Gastroesophageal sphincter (tissue), 4 donors: ENCODE measurements around the gene CELF2. TPM values are rescaled to one million over a fixed set of nuclear protein-coding genes. Genes with fewer than 3 reads are reported as not detected.

ENCODE experiments used
- ATAC-seq: fragments of 150-250 bp; one replicate; pipeline ENCODE4 v1.9.1; 2016; ENCODE audit warnings: mild to moderate bottlenecking, moderate library complexity
- H3K27ac ChIP-seq, 4 donors: fragments of 200-600 bp; sonication (generic) in 3 of 4; 1 replicate in 3 of 4; 2 replicates in 1 of 4; pipeline ENCODE4 v1.5.1; 2016 to 2019
- H3K27me3 ChIP-seq: fragments of 200-600 bp; sonication (generic); one replicate; pipeline ENCODE4 v1.5.1; 2019
- H3K36me3 ChIP-seq, 2 donors: fragments of 200-600 bp; sonication (generic); one replicate each; pipeline ENCODE4 v1.5.1; 2019; ENCODE audit warnings: control low read depth in 1 of 2
- H3K4me1 ChIP-seq, 3 donors: fragments of 200-600 bp; sonication (generic); 1 replicate in 2 of 3; 2 replicates in 1 of 3; pipeline ENCODE4 v1.5.1; 2016 to 2019; ENCODE audit warnings: control low read depth in 2 of 3
- H3K4me3 ChIP-seq, 2 donors: fragments of 200-600 bp; sonication (generic); one replicate each; pipeline ENCODE4 v1.5.1; 2019; ENCODE audit warnings: mild to moderate bottlenecking in 1 of 2, moderate library complexity in 1 of 2
- H3K9me3 ChIP-seq, 3 donors: fragments of 200-600 bp; sonication (generic); one replicate each; pipeline ENCODE4 v1.5.1; 2017 to 2019; ENCODE audit warnings: control low read depth in 2 of 3
- CTCF ChIP-seq, 4 experiments: fragments of 200-600 bp in 2 of 4; fragments of 450-650 bp in 2 of 4; sonication (generic) in 1 of 4; IDR thresholded peaks; one replicate each; pipeline ENCODE4 v1.5.1; 2017 to 2019; ENCODE audit warnings: antibody characterized with exemption in 4 of 4, mild to moderate bottlenecking in 2 of 4, moderate library complexity in 2 of 4
- EP300 ChIP-seq: sonication (generic); formaldehyde crosslinking; IDR thresholded peaks from one replicate; pipeline ENCODE4 v1.6.1; 2017; ENCODE audit warnings: antibody characterized with exemption, mild to moderate bottlenecking
- POLR2A ChIP-seq, 2 donors: fragments of 450-650 bp; IDR thresholded peaks; one replicate each; pipeline ENCODE4 v1.6.1; 2017; ENCODE audit warnings: antibody characterized with exemption in 2 of 2, mild to moderate bottlenecking in 2 of 2, moderate library complexity in 1 of 2
- POLR2AphosphoS5 ChIP-seq: sonication (generic); formaldehyde crosslinking; IDR thresholded peaks from one replicate; pipeline ENCODE4 v1.6.1; 2017; ENCODE audit warnings: antibody characterized with exemption
- whole genome bisulfite sequencing, 2 donors: methylation state at CpG; one replicate each; pipeline ENCODE4 v1.1.5; 2018; ENCODE audit warnings: low coverage in 1 of 2; 5-methylcytosine and 5-hydroxymethylcytosine counted together
- total RNA-seq, 4 donors: library from RNA; depleted of rRNA; stranded (reverse); fragments of >200 nt; gene quantifications; one replicate each; pipeline ENCODE4 v1.1.0, GENCODE V29; 2016

Gene CELF2
- total RNA-seq, 4 donors from 2014 or later: 82.4 to 122 (median 110) TPM

- no peaks in the 10 kb centered on the region for H3K27me3 ChIP-seq
- H3K4me1 ChIP-seq: peaks cover 14 to 94% (median 22%) of the 10 kb centered on the region in 3 donors
- H3K27ac ChIP-seq: no peak overlapping the region
- H3K9me3 ChIP-seq: no peaks in the 10 kb centered on the region
- ATAC-seq: no peak
- no peak overlapping the region for H3K4me3 ChIP-seq
- H3K36me3 ChIP-seq: no peaks in the 10 kb centered on the region
- TF ChIP-seq POLR2A (IDR thresholded peaks at IDR 0.05): no peak
- no peak for TF ChIP-seq CTCF (IDR thresholded peaks at IDR 0.05)
- no peak for TF ChIP-seq POLR2AphosphoS5
- WGBS, 2 donors: 80 to 96% methylated on average over 3 of the region's 3 CpGs
These were observed 132.1 kb downstream of the CELF2 start for GRCh38 chr10:11149807-11150141.

- 74 to 87% methylated on average over 3 of the region's 3 CpGs for WGBS, 2 donors
These were observed 132.6 kb downstream of the CELF2 start for GRCh38 chr10:11150231-11150731.

GRCh38 chr10:11150879-11151415, 133.3 kb downstream of the CELF2 start:
- no peaks in the 10 kb centered on the region for H3K9me3 ChIP-seq
- no peaks in the 10 kb centered on the region for H3K36me3 ChIP-seq
- peaks cover 13 to 87% (median 20%) of the 10 kb centered on the region in 3 donors for H3K4me1 ChIP-seq
- WGBS, 2 donors: 34 to 37% methylated on average over 5 of the region's 5 CpGs
- peak overlapping the region in 1 of 4 donors; percentile 5 for H3K27ac ChIP-seq
- H3K4me3 ChIP-seq: no peak overlapping the region
- TF ChIP-seq CTCF (IDR thresholded peaks at IDR 0.05) (no peak), POLR2A (IDR thresholded peaks at IDR 0.05) (no peak), EP300 (no peak), POLR2AphosphoS5 (no peak)
- H3K27me3 ChIP-seq: no peaks in the 10 kb centered on the region
- ATAC-seq: no peak

More at GRCh38 chr10:11150231-11150731, 132.6 kb downstream of the CELF2 start:
- H3K4me1 ChIP-seq: peaks cover 14 to 94% (median 22%) of the 10 kb centered on the region in 3 donors
- TF ChIP-seq EP300: no peak
- no peak for TF ChIP-seq POLR2A (IDR thresholded peaks at IDR 0.05)
- TF ChIP-seq POLR2AphosphoS5: no peak
- TF ChIP-seq CTCF (IDR thresholded peaks at IDR 0.05): no peak
- no peak overlapping the region for H3K4me3 ChIP-seq
- no peak for ATAC-seq
- H3K27me3 ChIP-seq: no peaks in the 10 kb centered on the region
- H3K36me3 ChIP-seq: no peaks in the 10 kb centered on the region
- no peak overlapping the region for H3K27ac ChIP-seq
- no peaks in the 10 kb centered on the region for H3K9me3 ChIP-seq

GRCh38 chr10:11152801-11153200, 135.1 kb downstream of the CELF2 start:
- ATAC-seq: no peak
- H3K4me1 ChIP-seq: peaks cover 0 to 78% (median 13%) of the 10 kb centered on the region in 3 donors

More at GRCh38 chr10:11152801-11153200, 135.1 kb downstream of the CELF2 start:
- no peaks in the 10 kb centered on the region for H3K36me3 ChIP-seq
- WGBS, 2 donors: 78 to 100% methylated on average over 2 to 5 of the region's 5 CpGs
- H3K27ac ChIP-seq: no peak overlapping the region
- H3K4me3 ChIP-seq: no peak overlapping the region
- no peaks in the 10 kb centered on the region for H3K27me3 ChIP-seq
- H3K9me3 ChIP-seq: no peaks in the 10 kb centered on the region
- no peak for TF ChIP-seq CTCF (IDR thresholded peaks at IDR 0.05)
- no peak for TF ChIP-seq POLR2A (IDR thresholded peaks at IDR 0.05)
- no peak for TF ChIP-seq EP300
- no peak for TF ChIP-seq POLR2AphosphoS5
